HUES48 (cell line): ENCODE results near the gene IL22RA2.

Source experiments
- H3K27ac ChIP-seq: one replicate; pipeline ENCODE4 v1.7.0; 2013; ENCODE audit warnings: low read depth, low read length, inconsistent platforms
- H3K27me3 ChIP-seq: 2 replicates; pipeline ENCODE4 v1.6.1; 2013; ENCODE audit warnings: mild to moderate bottlenecking, low read length; ENCODE audit not compliant: control insufficient read depth, insufficient read depth
- H3K36me3 ChIP-seq: 2 replicates; pipeline ENCODE4 v1.6.1; 2013; ENCODE audit warnings: low read length; ENCODE audit not compliant: control insufficient read depth, insufficient read depth
- H3K4me1 ChIP-seq: 2 replicates; pipeline ENCODE4 v1.6.1; 2013; ENCODE audit warnings: mild to moderate bottlenecking, low read length; ENCODE audit not compliant: control insufficient read depth, insufficient read depth
- H3K4me3 ChIP-seq: 2 replicates; pipeline ENCODE4 v1.5.1; 2013; ENCODE audit warnings: mild to moderate bottlenecking, low read depth, low read length
- H3K9ac ChIP-seq: 2 replicates; pipeline ENCODE4 v1.6.1; 2013; ENCODE audit warnings: mild to moderate bottlenecking, low read depth, low read length, moderate library complexity
- H3K9me3 ChIP-seq: 2 replicates; pipeline ENCODE4 v1.6.1; 2013; ENCODE audit warnings: low read length; ENCODE audit not compliant: control insufficient read depth, insufficient read depth

IL22RA2 gene

GRCh38 chr6:137122612-137123011 lies 50.8 kb downstream of the IL22RA2 start:
- H3K27me3 ChIP-seq, result no peaks in the 10 kb centered on the region
- no peak overlapping the region for H3K27ac ChIP-seq
- peaks cover 27% of the 10 kb centered on the region for H3K9me3 ChIP-seq
- no peak overlapping the region for H3K4me3 ChIP-seq
- H3K4me1 ChIP-seq, result no peaks in the 10 kb centered on the region
- no peaks in the 10 kb centered on the region for H3K36me3 ChIP-seq
- no peak overlapping the region for H3K9ac ChIP-seq

GRCh38 chr6:137121401-137121997 lies 51.9 kb downstream of the IL22RA2 start:
- Histone ChIP-seq H3K4me1 (no peaks in the 10 kb centered on the region), H3K36me3 (no peaks in the 10 kb centered on the region), H3K27me3 (no peaks in the 10 kb centered on the region), H3K27ac (no peak overlapping the region), H3K9ac (no peak overlapping the region), H3K9me3 (peaks cover 27% of the 10 kb centered on the region), H3K4me3 (no peak overlapping the region)

- Histone ChIP-seq H3K4me3 (no peak overlapping the region), H3K9ac (no peak overlapping the region)
Measured at GRCh38 chr6:137120748-137121147, 52.7 kb downstream of the IL22RA2 start.

GRCh38 chr6:137119196-137120104 lies 54.0 kb downstream of the IL22RA2 start:
- Histone ChIP-seq H3K27ac (no peak overlapping the region), H3K4me1 (no peaks in the 10 kb centered on the region), H3K9me3 (peaks cover 29% of the 10 kb centered on the region), H3K27me3 (no peaks in the 10 kb centered on the region), H3K4me3 (no peak overlapping the region), H3K9ac (no peak overlapping the region), H3K36me3 (no peaks in the 10 kb centered on the region)

More at GRCh38 chr6:137120748-137121147, 52.7 kb downstream of the IL22RA2 start:
- H3K27ac ChIP-seq, result no peak overlapping the region
- no peaks in the 10 kb centered on the region for H3K4me1 ChIP-seq
- H3K9me3 ChIP-seq, result peaks cover 27% of the 10 kb centered on the region
- no peaks in the 10 kb centered on the region for H3K36me3 ChIP-seq
- no peaks in the 10 kb centered on the region for H3K27me3 ChIP-seq

- Histone ChIP-seq H3K4me1 (no peaks in the 10 kb centered on the region), H3K4me3 (no peak overlapping the region), H3K36me3 (no peaks in the 10 kb centered on the region), H3K27me3 (no peaks in the 10 kb centered on the region), H3K27ac (no peak overlapping the region), H3K9ac (no peak overlapping the region), H3K9me3 (peaks cover 29% of the 10 kb centered on the region)
Measured at GRCh38 chr6:137117581-137117980, 55.9 kb downstream of the IL22RA2 start.

GRCh38 chr6:137116807-137117206 lies 56.6 kb downstream of the IL22RA2 start:
- Histone ChIP-seq H3K4me1 (no peaks in the 10 kb centered on the region), H3K9ac (no peak overlapping the region), H3K36me3 (no peaks in the 10 kb centered on the region), H3K27ac (no peak overlapping the region), H3K4me3 (no peak overlapping the region), H3K9me3 (peaks cover 29% of the 10 kb centered on the region), H3K27me3 (no peaks in the 10 kb centered on the region)

- H3K9ac ChIP-seq, result no peak overlapping the region
- peaks cover 26% of the 10 kb centered on the region for H3K9me3 ChIP-seq
- no peaks in the 10 kb centered on the region for H3K27me3 ChIP-seq
- H3K27ac ChIP-seq, result no peak overlapping the region
- H3K4me3 ChIP-seq, result no peak overlapping the region
- H3K36me3 ChIP-seq, result no peaks in the 10 kb centered on the region
- H3K4me1 ChIP-seq, result no peaks in the 10 kb centered on the region
Measured at GRCh38 chr6:137115658-137116057, 57.8 kb downstream of the IL22RA2 start.

GRCh38 chr6:137112067-137112355 lies 61.4 kb downstream of the IL22RA2 start:
- H3K27me3 ChIP-seq, result no peaks in the 10 kb centered on the region
- H3K4me3 ChIP-seq, result no peak overlapping the region
- no peak overlapping the region for H3K27ac ChIP-seq
- H3K36me3 ChIP-seq, result no peaks in the 10 kb centered on the region
- H3K4me1 ChIP-seq, result no peaks in the 10 kb centered on the region
- H3K9ac ChIP-seq, result no peak overlapping the region
- H3K9me3 ChIP-seq, result peaks cover 16% of the 10 kb centered on the region

GRCh38 chr6:137111296-137112066 lies 62.0 kb downstream of the IL22RA2 start:
- H3K9ac ChIP-seq, result no peak overlapping the region
- no peaks in the 10 kb centered on the region for H3K36me3 ChIP-seq
- H3K4me3 ChIP-seq, result no peak overlapping the region
- no peaks in the 10 kb centered on the region for H3K27me3 ChIP-seq
- no peaks in the 10 kb centered on the region for H3K4me1 ChIP-seq
- no peak overlapping the region for H3K27ac ChIP-seq
- H3K9me3 ChIP-seq, result peaks cover 16% of the 10 kb centered on the region

- Histone ChIP-seq H3K9ac (no peak overlapping the region), H3K4me3 (no peak overlapping the region), H3K27me3 (no peaks in the 10 kb centered on the region), H3K36me3 (no peaks in the 10 kb centered on the region), H3K4me1 (no peaks in the 10 kb centered on the region), H3K9me3 (peaks cover 17% of the 10 kb centered on the region), H3K27ac (no peak overlapping the region)
Measured at GRCh38 chr6:137107767-137108105, 65.7 kb downstream of the IL22RA2 start.
